K562 (cell line): Measurements from ENCODE around the gene BAD. TPM values are rescaled to one million over a fixed set of nuclear protein-coding genes. Genes with fewer than 3 reads are reported as not detected.

Experiments
- ATAC-seq: fragments of 200-7000 bp; cut with Tn5 transposase; 3 replicates; pipeline ENCODE4 v1.9.1; 2020; ENCODE audit warnings: moderate library complexity
- BruUV-seq: library from RNA; stranded (reverse); fragments of 400-500 nt; replicated peaks from 2 replicates; lab custom pipeline; 2021; lab: Mats Ljungman, UMichigan
- CTCF ChIA-PET: fragments of 300-600 bp; formaldehyde crosslinking; extraction: SDS; loops from one replicate; lab custom pipeline; 2021; ENCODE audit warnings: low intra/inter-chr PET ratio; lab: Yijun Ruan, JAX
- POLR2A ChIA-PET: fragments of 300-600, 350-650 bp; sonication (Branson Sonifier 250); formaldehyde crosslinking; extraction: SDS; loops from one replicate; lab custom pipeline; 2021; ENCODE audit warnings: antibody characterized with exemption, inconsistent platforms; lab: Yijun Ruan, JAX
- DNase-seq, 4 experiments: peaks; one replicate each; pipeline versions ENCODE4 v3.0.0 to v3.0.0-alpha.2; 2011 to 2018; ENCODE audit warnings: low spot score in 3 of 4, mixed read lengths in 3 of 4; ENCODE audit errors: extremely low read depth in 1 of 4
- FAIRE-seq: peaks from 2 replicates; lab custom pipeline; 2011; peaks lifted over from hg19 to GRCh38; lab: Jason Lieb, UNC
- H2AFZ ChIP-seq: 2 replicates; pipeline ENCODE4 v1.6.0; 2011; ENCODE audit warnings: low read depth, low read length, control low read depth, inconsistent platforms
- H3K27ac ChIP-seq: fragments of 200-600 bp; 3 replicates; pipeline ENCODE4 v1.8.0; 2011; ENCODE audit warnings: low read depth, mild to moderate bottlenecking, control low read depth, inconsistent platforms, low read length, moderate library complexity, mixed read lengths; ENCODE audit errors: extremely low read depth
- H3K27me3 ChIP-seq, 2 experiments: fragments of 300-600 bp in 1 of 2; 2 replicates in 1 of 2; 3 replicates in 1 of 2; pipeline versions ENCODE4 v1.6.0 to v1.8.0; 2011; ENCODE audit warnings: inconsistent platforms in 2 of 2, low read length in 2 of 2, mild to moderate bottlenecking in 1 of 2, mixed read lengths in 1 of 2, moderate library complexity in 1 of 2; ENCODE audit not compliant: control insufficient read depth in 2 of 2, insufficient read depth in 2 of 2
- H3K36me3 ChIP-seq: fragments of 300-600 bp; 3 replicates; pipeline ENCODE4 v1.8.0; 2011; ENCODE audit warnings: mild to moderate bottlenecking, low read length, inconsistent platforms; ENCODE audit not compliant: control insufficient read depth, insufficient read depth
- H3K4me1 ChIP-seq, 2 experiments: fragments of 200-600 bp in 1 of 2; replicated peaks in 1 of 2; 2 replicates in 1 of 2; 3 replicates in 1 of 2; pipeline versions ENCODE4 v1.5.1 to v1.8.0; 2011; ENCODE audit warnings: inconsistent platforms in 2 of 2, low read length in 2 of 2, mild to moderate bottlenecking in 1 of 2, mixed read lengths in 1 of 2, moderate library complexity in 1 of 2; ENCODE audit not compliant: control insufficient read depth in 2 of 2, insufficient read depth in 2 of 2
- H3K4me2 ChIP-seq: 2 replicates; pipeline ENCODE4 v1.6.1; 2011; ENCODE audit warnings: low read length, control low read depth, inconsistent platforms, mixed read lengths; ENCODE audit not compliant: insufficient read depth
- H3K4me3 ChIP-seq: fragments of 200-600 bp; sonication (generic), shearing (Covaris generic); 2 replicates; pipeline ENCODE4 v1.5.1; 2016; ENCODE audit warnings: control low read depth, inconsistent platforms
- H3K79me2 ChIP-seq: fragments of 200-600 bp; 3 replicates; pipeline ENCODE4 v1.8.0; 2011; ENCODE audit warnings: low read length, inconsistent platforms; ENCODE audit not compliant: control insufficient read depth, insufficient read depth
- H3K9ac ChIP-seq, 2 experiments: 2 replicates each; pipeline versions ENCODE4 v1.6.0 to v1.6.1; 2011; ENCODE audit warnings: low read depth in 2 of 2, low read length in 2 of 2, control low read depth in 1 of 2, inconsistent platforms in 1 of 2, mild to moderate bottlenecking in 1 of 2, mixed read lengths in 1 of 2; ENCODE audit not compliant: insufficient read depth in 1 of 2
- H3K9me1 ChIP-seq: one replicate; pipeline ENCODE4 v1.6.0; 2011; ENCODE audit warnings: inconsistent platforms, mild to moderate bottlenecking, low read length, moderate library complexity; ENCODE audit not compliant: control insufficient read depth, insufficient read depth
- H3K9me3 ChIP-seq: replicated peaks from 2 replicates; pipeline ENCODE4 v1.5.1; 2011; ENCODE audit warnings: low read depth, low read length, inconsistent platforms; ENCODE audit not compliant: control insufficient read depth, insufficient read depth
- H4K20me1 ChIP-seq: replicated peaks from 2 replicates; pipeline ENCODE4 v1.6.1; 2011; ENCODE audit warnings: low read length, inconsistent platforms, mixed read lengths; ENCODE audit not compliant: control insufficient read depth, insufficient read depth
- BHLHE40 ChIP-seq: IDR thresholded peaks from 2 replicates; pipeline ENCODE4 v1.6.1; 2011; ENCODE audit warnings: low read length, improper control_type of control experiment
- BRD9 ChIP-seq: fragments of 450-650 bp; IDR thresholded peaks from 2 replicates; pipeline ENCODE4 v1.6.1; 2018; ENCODE audit warnings: low read depth; ENCODE audit not compliant: partially characterized antibody
- EGR1 ChIP-seq: fragments of 450-650 bp; conservative IDR thresholded peaks from 2 replicates; pipeline ENCODE4 v1.6.1; 2017; ENCODE audit warnings: mild to moderate bottlenecking
- EP300 ChIP-seq: IDR thresholded peaks from 2 replicates; pipeline ENCODE4 v1.6.1; 2012; ENCODE audit warnings: low read length, improper control_type of control experiment
- HINFP ChIP-seq: fragments of 450-650 bp; conservative IDR thresholded peaks from 2 replicates; pipeline ENCODE4 v1.6.1; 2016; ENCODE audit warnings: missing genetic modification characterization, low read depth, mild to moderate bottlenecking, control low read depth, missing compliant biosample characterization
- HNRNPUL1 ChIP-seq: fragments of 200-400 bp; formaldehyde crosslinking; IDR thresholded peaks from 2 replicates; pipeline ENCODE4 v1.6.1; 2017; ENCODE audit warnings: low read length
- SLC30A9 ChIP-seq: fragments of 250-450 bp; sonication (Bioruptor Pico); IDR thresholded peaks from 2 replicates; pipeline ENCODE4 v1.8.0; 2022; ENCODE audit warnings: mild to moderate bottlenecking, moderate library complexity
- TCF7L2 ChIP-seq: fragments of 150-350 bp; IDR thresholded peaks from 2 replicates; pipeline ENCODE4 v1.6.1; 2016; ENCODE audit warnings: low read depth, mild to moderate bottlenecking, low read length, moderate library complexity
- ZBTB5 ChIP-seq: fragments of 450-650 bp; IDR thresholded peaks from 2 replicates; pipeline ENCODE4 v1.6.1; 2017; ENCODE audit warnings: antibody characterized with exemption
- ZNF431 ChIP-seq: sonication (generic); formaldehyde crosslinking; IDR thresholded peaks from 2 replicates; pipeline ENCODE4 v1.8.0; 2022; ENCODE audit warnings: mild to moderate bottlenecking, missing genetic modification reagents
- WGBS: fragments of 100-300 bp; shearing (Covaris generic); methylation state at CpG from one replicate; pipeline ENCODE4 v1.1.6; 2016; ENCODE audit warnings: low coverage, mixed read lengths; ENCODE audit not compliant: insufficient coverage; ENCODE audit errors: missing lambda C conversion rate; 5-methylcytosine and 5-hydroxymethylcytosine counted together
- in situ Hi-C: fragments of 300-500 bp; cut with MboI; formaldehyde crosslinking; loops from 4 replicates; pipeline ENCODE4 v1.15.0; 2018; ENCODE audit warnings: inconsistent platforms, mixed read lengths
- intact Hi-C: fragments of 100-400 bp; cut with micrococcal nuclease; formaldehyde crosslinking; loops from 2 replicates; pipeline ENCODE4 v1.14.2; 2022
- polyA plus RNA-seq, 8 experiments: library from polyadenylated mRNA; depleted of rRNA in 4 of 8; stranded (reverse) in 5 of 8; unstranded in 3 of 8; fragments of >200 nt; fragmentation: Nextera tagmentation in 2 of 8; fragmentation: Illumina TruSeq in 1 of 8; extraction: Ambion mirVana in 2 of 8; extraction: Trizol in 1 of 8; gene quantifications; 2 replicates each; pipeline versions ENCODE4 v1.2.1 to v1.2.3, GENCODE V29; 2011 to 2014; ENCODE audit warnings: inconsistent platforms in 1 of 8, missing spikeins in 1 of 8
- total RNA-seq, 7 experiments: library from RNA; depleted of rRNA in 6 of 7; stranded (reverse); fragments of >200 nt in 6 of 7; fragmentation: Illumina TruSeq in 2 of 7; extraction: Trizol in 2 of 7; gene quantifications; 2 replicates each; pipeline versions ENCODE4 v1.2.1 to v1.2.3, GENCODE V29; 2011 to 2021; ENCODE audit warnings: low replicate concordance in 1 of 7
- TF ChIP-seq, protein P1 (sequence below), 2 experiments: fragments of 250-450 bp in 1 of 2; fragments of 450-650 bp in 1 of 2; sonication (Bioruptor Pico) in 1 of 2; IDR thresholded peaks; 2 replicates each; pipeline versions ENCODE4 v1.6.1 to v1.8.0; 2016 to 2021; ENCODE audit warnings: mild to moderate bottlenecking in 2 of 2, moderate library complexity in 2 of 2, missing compliant biosample characterization in 1 of 2, missing genetic modification characterization in 1 of 2

The BAD gene
- total and polyA plus RNA-seq, 9 of the 15 experiments (the other 6 are each of a cell fraction or from before 2014, with no cell fraction given) = 0.61 to 45.6 (median 11.8) TPM

- intact Hi-C loops = no loop called here
- Histone ChIP-seq H3K36me3 (peaks cover 92% of the 10 kb centered on the region), H3K4me3 (no peak overlapping the region), H3K9ac (no peak overlapping the region), H3K9me1 (no peaks in the 10 kb centered on the region), H3K4me2 (no peak overlapping the region), H3K79me2 (0 out of 3 replicates have a peak, but pooled peaks cover 2% of the 10 kb centered on the region), H3K27me3 (no peaks in the 10 kb centered on the region), H2AFZ (no peak overlapping the region), H3K4me1 (peaks cover 0 to 57% of the 10 kb centered on the region in 2 experiments; a peak in 2 of 5 replicates)
- ChIA-PET CTCF (no interaction called here), POLR2A (interaction anchor here (4.4 kb wide), 1 partner anchor 10 kb away, joined by 43 read pairs; no protein-coding TSS in a partner anchor)
- in situ Hi-C loops = no loop called here
- DNase-seq (no peak), FAIRE-seq (no peak)
- BruUV-seq = no TSS peak
- TF ChIP-seq HINFP (tag) = no peak
- no peak for TF ChIP-seq TCF7L2
- no peak for TF ChIP-seq EGR1
- no peak for TF ChIP-seq HNRNPUL1
- no peak for TF ChIP-seq EP300
- TF ChIP-seq ZBTB5 = no peak
- TF ChIP-seq, protein P1, sequence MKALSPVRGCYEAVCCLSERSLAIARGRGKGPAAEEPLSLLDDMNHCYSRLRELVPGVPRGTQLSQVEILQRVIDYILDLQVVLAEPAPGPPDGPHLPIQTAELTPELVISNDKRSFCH (CRISPR knock-in tag; IDR thresholded peaks at IDR 0.05) = no peak
- TF ChIP-seq, protein P1 (tag; IDR thresholded peaks at IDR 0.05) = no peak
- no peak for TF ChIP-seq SLC30A9 (CRISPR knock-in tag)
- TF ChIP-seq BHLHE40 = no peak
- TF ChIP-seq ZNF431 (CRISPR knock-in tag) = no peak
- no peak for TF ChIP-seq BRD9
- TF ChIP-seq, all 486 proteins: peak for 0
- WGBS = 90% methylated on average over 23 of the region's 32 CpGs
- H3K27ac ChIP-seq = no peak overlapping the region
- 0 out of 2 replicates have a peak, but pooled peaks cover 4% of the 10 kb centered on the region for H4K20me1 ChIP-seq
- no peaks in the 10 kb centered on the region for H3K9me3 ChIP-seq
- ATAC-seq = peak; percentile 37; the same call in 2 of the 3 replicates
Measured at GRCh38 chr11:64258946-64259532, 25.4 kb downstream of the BAD start.
